ENCODE measurements around the gene ISYNA1. TPM values are rescaled to one million over a fixed set of nuclear protein-coding genes. Genes with fewer than 3 reads are reported as not detected.

The ISYNA1 gene
- total and polyA plus RNA-seq, 8 donors = 7.8 to 47.3 (median 15.4) TPM

DNA sequence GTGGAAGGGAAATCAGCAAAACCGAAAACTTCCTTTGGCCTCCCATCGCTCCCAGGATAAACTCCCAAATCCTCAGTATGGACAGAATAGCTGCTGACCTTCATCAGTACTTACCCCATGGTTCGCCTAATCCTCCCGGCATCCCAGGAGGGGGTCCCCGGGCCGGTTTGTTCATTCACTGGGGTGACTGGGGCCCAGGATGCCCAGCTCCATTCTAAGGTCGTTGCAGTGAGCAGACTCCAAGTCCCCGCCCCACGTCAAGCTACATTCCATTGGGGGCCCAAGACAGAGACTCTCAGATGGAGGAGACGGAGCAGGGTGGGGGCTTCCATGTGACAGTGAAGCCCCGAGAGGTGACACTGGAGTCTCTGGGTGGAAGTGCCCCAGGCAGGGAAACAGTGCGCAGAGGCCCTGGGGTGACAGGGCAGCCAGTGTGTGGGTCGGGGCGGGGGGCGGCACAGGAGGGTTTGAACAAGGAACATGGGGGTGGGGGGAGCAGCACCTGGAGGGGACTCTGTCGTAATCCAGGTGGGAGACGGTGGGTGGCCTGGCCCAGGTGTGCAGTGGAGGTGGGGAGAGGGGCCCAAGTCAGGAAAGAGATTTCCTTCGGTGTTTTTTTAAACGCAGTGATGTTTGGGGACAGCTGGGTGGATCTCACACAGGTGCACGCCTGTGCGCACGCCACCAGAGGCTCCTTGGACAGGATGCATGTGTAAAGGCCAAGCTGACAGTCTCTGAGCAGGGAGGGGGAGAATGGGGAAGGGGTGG is 13.6 kb downstream of the ISYNA1 start:
- H3K27ac ChIP-seq = peak overlapping the region in 4 of 5 donors; percentile 33 to 90 (median 70)
- intact Hi-C loops (cut with DNase I; ENCODE audit: low total_unique reads) = no loop called here
- WGBS, 5 donors = 70 to 79% (median 75%) methylated on average over 20 to 22 of the region's 22 CpGs
- peaks cover 46 to 96% (median 84%) of the 10 kb centered on the region in 4 donors for H3K4me1 ChIP-seq
- DNase-seq = no peak
- H3K36me3 ChIP-seq = peaks cover 0 to 4% (median 0%) of the 10 kb centered on the region in 4 donors
- H3K4me3 ChIP-seq = no peak overlapping the region
- no peaks in the 10 kb centered on the region for H3K9me3 ChIP-seq
- H3K27me3 ChIP-seq = no peaks in the 10 kb centered on the region
- no peak for TF ChIP-seq POLR2AphosphoS5 (IDR thresholded peaks at IDR 0.05)
- no peak for TF ChIP-seq EP300 (IDR thresholded peaks at IDR 0.05)
- TF ChIP-seq POLR2A (IDR thresholded peaks at IDR 0.05) = no peak
- TF ChIP-seq, protein P1, sequence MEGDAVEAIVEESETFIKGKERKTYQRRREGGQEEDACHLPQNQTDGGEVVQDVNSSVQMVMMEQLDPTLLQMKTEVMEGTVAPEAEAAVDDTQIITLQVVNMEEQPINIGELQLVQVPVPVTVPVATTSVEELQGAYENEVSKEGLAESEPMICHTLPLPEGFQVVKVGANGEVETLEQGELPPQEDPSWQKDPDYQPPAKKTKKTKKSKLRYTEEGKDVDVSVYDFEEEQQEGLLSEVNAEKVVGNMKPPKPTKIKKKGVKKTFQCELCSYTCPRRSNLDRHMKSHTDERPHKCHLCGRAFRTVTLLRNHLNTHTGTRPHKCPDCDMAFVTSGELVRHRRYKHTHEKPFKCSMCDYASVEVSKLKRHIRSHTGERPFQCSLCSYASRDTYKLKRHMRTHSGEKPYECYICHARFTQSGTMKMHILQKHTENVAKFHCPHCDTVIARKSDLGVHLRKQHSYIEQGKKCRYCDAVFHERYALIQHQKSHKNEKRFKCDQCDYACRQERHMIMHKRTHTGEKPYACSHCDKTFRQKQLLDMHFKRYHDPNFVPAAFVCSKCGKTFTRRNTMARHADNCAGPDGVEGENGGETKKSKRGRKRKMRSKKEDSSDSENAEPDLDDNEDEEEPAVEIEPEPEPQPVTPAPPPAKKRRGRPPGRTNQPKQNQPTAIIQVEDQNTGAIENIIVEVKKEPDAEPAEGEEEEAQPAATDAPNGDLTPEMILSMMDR (IDR thresholded peaks at IDR 0.05) = no peak

DNA sequence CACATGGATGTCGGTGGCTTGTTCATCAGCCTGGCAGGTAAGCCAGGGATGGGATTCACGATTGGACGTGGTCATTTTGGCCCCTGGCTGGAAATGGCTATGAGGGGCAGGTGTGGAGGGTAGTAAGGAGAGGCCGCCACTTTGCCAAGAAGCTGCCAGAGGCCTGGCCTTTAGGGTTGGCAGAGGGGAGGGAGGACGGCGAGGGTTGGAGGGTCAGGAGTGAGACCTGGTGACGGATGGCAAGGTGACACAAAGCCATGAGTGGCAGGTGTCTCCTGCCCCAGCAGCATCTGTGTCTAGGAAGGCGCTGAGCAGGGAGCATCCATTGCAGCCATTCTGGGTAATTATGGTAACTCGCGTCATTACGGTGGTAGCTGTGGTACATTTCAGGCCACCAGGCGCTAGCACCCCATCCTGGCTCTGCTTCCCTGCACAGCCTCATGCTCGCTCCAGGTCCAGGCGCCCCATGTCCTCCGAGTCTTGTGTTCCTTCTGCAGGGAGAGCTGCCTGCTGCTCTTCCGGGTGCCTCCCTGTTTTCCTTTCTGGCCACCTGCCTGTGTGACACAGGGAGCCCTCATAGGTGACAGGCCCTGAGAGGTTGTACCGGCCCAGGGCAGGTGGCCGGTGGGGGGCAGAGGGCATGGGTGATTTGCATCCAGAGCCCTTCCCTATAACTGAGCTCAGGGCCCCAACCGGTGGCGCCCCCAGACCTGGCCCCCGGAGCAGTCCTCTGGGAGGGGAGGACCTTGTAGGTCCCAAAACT is 14.5 kb downstream of the ISYNA1 start:
- peaks cover 0 to 4% (median 0%) of the 10 kb centered on the region in 3 donors for H3K27me3 ChIP-seq
- H3K4me1 ChIP-seq = peaks cover 43 to 94% (median 82%) of the 10 kb centered on the region in 4 donors
- DNase-seq = peak in 1 of 2 donors; percentile 51
- H3K36me3 ChIP-seq = peaks cover 0 to 4% (median 0%) of the 10 kb centered on the region in 4 donors
- H3K4me3 ChIP-seq = no peak overlapping the region
- intact Hi-C loops (cut with DNase I; ENCODE audit: low total_unique reads) = no loop called here
- 69 to 75% (median 73%) methylated on average over 17 to 21 of the region's 21 CpGs for WGBS, 5 donors
- no peak for TF ChIP-seq EP300 (IDR thresholded peaks at IDR 0.05)
- TF ChIP-seq, protein P1 (IDR thresholded peaks at IDR 0.05) = no peak
- no peak for TF ChIP-seq POLR2A (IDR thresholded peaks at IDR 0.05)
- no peak for TF ChIP-seq POLR2AphosphoS5 (IDR thresholded peaks at IDR 0.05)
- H3K27ac ChIP-seq = peak overlapping the region in 4 of 5 donors; percentile 18 to 90 (median 70)
- H3K9me3 ChIP-seq = no peaks in the 10 kb centered on the region

DNA sequence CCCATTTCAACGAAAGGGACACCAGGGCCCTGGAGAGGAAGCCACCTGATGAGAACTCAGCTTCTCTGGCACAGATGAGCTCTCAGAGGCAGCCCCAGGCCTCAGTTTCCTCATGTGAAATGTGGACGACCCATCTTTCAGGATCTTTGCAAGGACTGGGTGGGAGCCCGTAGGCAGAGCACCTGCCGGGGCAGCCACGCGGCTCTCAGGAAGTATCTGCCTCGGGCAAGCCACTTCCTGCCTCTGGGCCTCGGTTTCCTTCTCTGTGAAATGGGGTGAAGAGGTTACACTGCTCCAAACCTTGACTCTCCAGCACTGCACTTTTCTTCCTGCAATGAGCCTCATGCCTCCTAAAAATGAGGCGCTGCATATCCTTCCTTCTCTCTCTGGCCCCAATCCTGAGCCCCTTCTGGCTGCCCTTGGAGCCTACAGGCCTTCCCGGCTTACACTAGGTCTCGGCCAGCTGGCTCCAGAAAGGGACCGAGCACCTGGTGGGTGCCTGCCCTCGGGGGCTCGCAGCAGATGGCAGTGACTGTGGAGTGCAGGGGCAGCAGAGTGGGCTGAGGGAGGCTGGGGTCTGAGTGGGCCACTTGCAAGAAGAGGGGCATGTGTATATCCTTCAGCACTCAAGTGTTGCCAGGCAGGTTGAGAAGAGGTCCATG is 15.3 kb downstream of the ISYNA1 start:
- Histone ChIP-seq H3K4me1 (peaks cover 51 to 94% (median 86%) of the 10 kb centered on the region in 4 donors), H3K4me3 (no peak overlapping the region), H3K36me3 (peaks cover 0 to 4% (median 0%) of the 10 kb centered on the region in 4 donors), H3K27ac (peak overlapping the region in 3 of 5 donors; percentile 73 to 90 (median 73)), H3K9me3 (no peaks in the 10 kb centered on the region), H3K27me3 (peaks cover 0 to 11% (median 3%) of the 10 kb centered on the region in 3 donors)
- TF ChIP-seq EP300 (IDR thresholded peaks at IDR 0.05) (no peak), POLR2A (IDR thresholded peaks at IDR 0.05) (no peak), POLR2AphosphoS5 (IDR thresholded peaks at IDR 0.05) (no peak)
- TF ChIP-seq, protein P1 (IDR thresholded peaks at IDR 0.05) = no peak
- intact Hi-C loops (cut with DNase I; ENCODE audit: low total_unique reads) = no loop called here
- 63 to 82% (median 78%) methylated on average over 11 to 14 of the region's 14 CpGs for WGBS, 5 donors
- DNase-seq = peak in 1 of 2 donors; percentile 43
